AML-193 (cell line): ENCODE measurements around the gene RHBDF2.
A peak's percentile ranks its signal among the peaks of the same experiment; 100 is the strongest.
"Not testable (repeated sequence)": the region's sequence is repeated elsewhere in the genome, so short reads cannot be mapped to it uniquely, and the experiment has no call there.

Experiments
- DNase-seq, 2 experiments: peaks; one replicate each; lab custom pipeline; 2025; lab: John Stamatoyannopoulos, UW

The RHBDF2 gene

GRCh38 chr17:76524598-76525512, 23.6 kb upstream of the RHBDF2 start:
- DNase-seq: no peak

GRCh38 chr17:76523084-76524037, 22.1 kb upstream of the RHBDF2 start:
- DNase-seq: peak; percentile 59 to 66

- not testable (repeated sequence) for DNase-seq
These were observed 20.5 kb upstream of the RHBDF2 start for GRCh38 chr17:76521683-76522082.

- DNase-seq: no peak
These were observed 20.0 kb upstream of the RHBDF2 start for GRCh38 chr17:76521262-76521661.

GRCh38 chr17:76519048-76519966, 18.1 kb upstream of the RHBDF2 start:
- no peak for DNase-seq

- DNase-seq: no peak
These were observed 16.4 kb upstream of the RHBDF2 start for GRCh38 chr17:76517638-76518038.

- DNase-seq: peak; percentile 58 to 62
These were observed 14.2 kb upstream of the RHBDF2 start for GRCh38 chr17:76515274-76515949.

GRCh38 chr17:76514355-76514754, 13.1 kb upstream of the RHBDF2 start:
- not testable (repeated sequence) for DNase-seq

- no peak for DNase-seq
These were observed 12.1 kb upstream of the RHBDF2 start for GRCh38 chr17:76513306-76513692.

- no peak for DNase-seq
These were observed 11.4 kb upstream of the RHBDF2 start for GRCh38 chr17:76512366-76513305.

- DNase-seq: peak; percentile 54 to 63
These were observed 10.6 kb upstream of the RHBDF2 start for GRCh38 chr17:76511668-76512365.

- DNase-seq: no peak
These were observed 9.6 kb upstream of the RHBDF2 start for GRCh38 chr17:76510831-76511244.

- not testable (repeated sequence) for DNase-seq
These were observed 7.3 kb upstream of the RHBDF2 start for GRCh38 chr17:76508472-76509063.

- DNase-seq: peak; percentile 72 to 79
These were observed 5.5 kb upstream of the RHBDF2 start for GRCh38 chr17:76506408-76507345.

GRCh38 chr17:76504117-76504516, 2.9 kb upstream of the RHBDF2 start:
- peak; percentile 19 to 50 for DNase-seq

GRCh38 chr17:76502341-76503211, 1.4 kb upstream of the RHBDF2 start:
- peak; percentile 32 to 70 for DNase-seq
